Naive thymus-derived CD4-positive, alpha-beta T cell (primary cell): ENCODE data around the gene ETNK1. TPM values are rescaled to one million over a fixed set of nuclear protein-coding genes. Genes with fewer than 3 reads are reported as not detected.

Experiments used
- ATAC-seq: fragments of 150-1000 bp; cut with Tn5 transposase; 2 replicates; pipeline ENCODE4 v1.10.0; 2021; ENCODE audit warnings: mild to moderate bottlenecking, moderate library complexity
- CTCF ChIA-PET: fragments of 350-600 bp; sonication (Branson Sonifier 250); formaldehyde crosslinking; loops from one replicate; lab custom pipeline; 2021; ENCODE audit warnings: antibody characterized with exemption; lab: Charles Lee
- POLR2A ChIA-PET: fragments of 350-600 bp; sonication (Branson Sonifier 250); formaldehyde crosslinking; loops from one replicate; lab custom pipeline; 2021; ENCODE audit warnings: antibody characterized with exemption, inconsistent platforms; lab: Charles Lee
- DNase-seq, 9 donors: peaks; one replicate each; pipeline versions ENCODE4 v3.0.0 to v3.0.0-alpha.2; 2020 to 2022; ENCODE audit warnings: mixed read lengths in 1 of 9
- H3K27ac ChIP-seq: one replicate; pipeline ENCODE4 v1.7.0; 2013; ENCODE audit warnings: mild to moderate bottlenecking, low read depth, low read length, moderate library complexity
- H3K27me3 ChIP-seq, 2 donors: one replicate each; pipeline ENCODE4 v1.7.0; 2013; ENCODE audit warnings: low read length in 2 of 2, mild to moderate bottlenecking in 2 of 2, moderate library complexity in 2 of 2; ENCODE audit not compliant: control insufficient read depth in 2 of 2, insufficient read depth in 2 of 2
- H3K36me3 ChIP-seq, 3 experiments: 1 replicate in 2 of 3; 2 replicates in 1 of 3; pipeline ENCODE4 v1.7.0; 2013; ENCODE audit warnings: low read length in 3 of 3, mild to moderate bottlenecking in 3 of 3, moderate library complexity in 1 of 3; ENCODE audit not compliant: insufficient read depth in 3 of 3, control insufficient read depth in 2 of 3
- H3K4me1 ChIP-seq, 2 donors: one replicate each; pipeline ENCODE4 v1.7.0; 2013; ENCODE audit warnings: low read length in 2 of 2, mild to moderate bottlenecking in 2 of 2, moderate library complexity in 1 of 2; ENCODE audit not compliant: control insufficient read depth in 2 of 2, insufficient read depth in 2 of 2
- H3K4me3 ChIP-seq: 2 replicates; pipeline ENCODE4 v1.7.0; 2013; ENCODE audit warnings: mild to moderate bottlenecking, low read length
- H3K9me3 ChIP-seq, 3 experiments: 1 replicate in 2 of 3; 2 replicates in 1 of 3; pipeline ENCODE4 v1.7.0; 2013; ENCODE audit warnings: low read length in 3 of 3; ENCODE audit not compliant: control insufficient read depth in 2 of 3
- H3K27ac Mint-ChIP-seq, 9 donors: one replicate each; pipeline ENCODE4 v1.8.0; 2020 to 2022; ENCODE audit warnings: mixed read lengths in 9 of 9, mild to moderate bottlenecking in 8 of 9, moderate library complexity in 5 of 9, inconsistent platforms in 2 of 9
- H3K27me3 Mint-ChIP-seq, 5 donors: one replicate each; pipeline ENCODE4 v1.8.0; 2021 to 2022; ENCODE audit warnings: mixed read lengths in 5 of 5, mild to moderate bottlenecking in 1 of 5
- H3K36me3 Mint-ChIP-seq, 5 donors: one replicate each; pipeline ENCODE4 v1.8.0; 2020 to 2022; ENCODE audit warnings: mixed read lengths in 5 of 5, mild to moderate bottlenecking in 3 of 5, inconsistent platforms in 1 of 5
- H3K4me1 Mint-ChIP-seq, 7 donors: one replicate each; pipeline ENCODE4 v1.8.0; 2020 to 2022; ENCODE audit warnings: mixed read lengths in 7 of 7, mild to moderate bottlenecking in 3 of 7, inconsistent platforms in 1 of 7
- H3K4me3 Mint-ChIP-seq, 10 donors: one replicate each; pipeline ENCODE4 v1.8.0; 2020 to 2022; ENCODE audit warnings: mild to moderate bottlenecking in 10 of 10, mixed read lengths in 10 of 10, moderate library complexity in 6 of 10, inconsistent platforms in 2 of 10
- H3K9me3 Mint-ChIP-seq, 11 donors: one replicate each; pipeline ENCODE4 v1.8.0; 2020 to 2022; ENCODE audit warnings: mixed read lengths in 11 of 11, mild to moderate bottlenecking in 4 of 11, inconsistent platforms in 1 of 11, moderate library complexity in 1 of 11
- intact Hi-C, 2 donors: fragments of 100-400 bp; cut with micrococcal nuclease; formaldehyde crosslinking; loops; one replicate each; pipeline ENCODE4 v1.15.1; 2023
- polyA plus RNA-seq, 2 donors: library from polyadenylated mRNA; unstranded; fragments of 300-500 nt; fragmentation: Illumina TruSeq; gene quantifications; one replicate each; pipeline ENCODE4 v1.2.3, GENCODE V29; 2021
- total RNA-seq, 6 experiments: library from RNA in 5 of 6; stranded (reverse) in 5 of 6; gene quantifications; 1 replicate in 5 of 6; 2 replicates in 1 of 6; pipeline ENCODE4 v1.2.3 and lab custom pipeline; 2021 to 2026

ETNK1 gene, protein sequence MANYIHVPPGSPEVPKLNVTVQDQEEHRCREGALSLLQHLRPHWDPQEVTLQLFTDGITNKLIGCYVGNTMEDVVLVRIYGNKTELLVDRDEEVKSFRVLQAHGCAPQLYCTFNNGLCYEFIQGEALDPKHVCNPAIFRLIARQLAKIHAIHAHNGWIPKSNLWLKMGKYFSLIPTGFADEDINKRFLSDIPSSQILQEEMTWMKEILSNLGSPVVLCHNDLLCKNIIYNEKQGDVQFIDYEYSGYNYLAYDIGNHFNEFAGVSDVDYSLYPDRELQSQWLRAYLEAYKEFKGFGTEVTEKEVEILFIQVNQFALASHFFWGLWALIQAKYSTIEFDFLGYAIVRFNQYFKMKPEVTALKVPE
- total RNA-seq (10 to 100 TPM; 43.7 to 88.6 (median 77.9) TPM), polyA plus RNA-seq (10 to 100 TPM; 18.3 to 21.1 TPM), total RNA-seq (lab: John Stamatoyannopoulos, UW) (46.7 reads per million, percentile 69 among the genes with 10 or more reads in this experiment)

DNA sequence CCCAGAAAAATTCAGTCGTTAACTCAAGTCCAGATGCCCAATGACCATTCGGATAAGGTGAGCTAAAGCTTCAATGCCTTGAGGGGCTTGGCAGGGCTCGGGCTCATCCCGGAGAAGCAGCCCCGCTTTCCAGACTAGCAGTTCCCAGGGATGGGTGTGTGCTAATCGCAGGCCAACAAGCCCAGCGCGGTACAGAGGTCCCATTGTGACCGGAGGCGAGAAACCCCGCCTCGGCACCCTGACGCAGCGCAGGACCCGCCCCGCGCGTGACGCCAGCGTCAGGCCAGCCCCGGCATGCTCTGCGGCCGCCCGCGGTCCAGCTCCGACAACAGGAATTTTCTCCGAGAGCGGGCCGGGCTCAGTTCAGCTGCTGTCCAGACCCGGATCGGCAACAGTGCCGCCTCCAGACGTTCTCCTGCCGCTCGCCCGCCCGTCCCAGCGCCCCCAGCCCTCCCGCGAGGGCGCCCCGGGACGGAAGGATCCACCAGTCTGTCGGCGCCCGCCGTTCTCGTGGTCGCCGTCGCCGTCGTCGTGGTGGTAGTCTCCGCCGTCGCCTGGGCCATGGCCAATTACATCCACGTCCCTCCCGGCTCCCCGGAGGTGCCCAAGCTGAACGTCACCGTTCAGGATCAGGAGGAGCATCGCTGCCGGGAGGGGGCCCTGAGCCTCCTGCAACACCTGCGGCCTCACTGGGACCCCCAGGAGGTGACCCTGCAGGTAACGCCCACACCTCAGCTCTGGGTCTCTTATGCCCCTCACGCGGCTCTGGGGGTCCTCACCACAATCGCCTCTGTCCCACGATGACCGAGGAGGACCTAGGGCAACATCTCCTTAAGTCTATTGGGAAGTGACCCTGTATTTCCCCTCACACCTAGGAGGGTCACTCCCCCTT, at the start of gene ETNK1:
Gene ETNK1, plus strand, starts transcription at position 302 of the 892 bp plus-strand sequence. Its CDS starts 260 bp downstream, at position 562.
- DNase-seq (peak; percentile 72 to 88 (median 77)), ATAC-seq (peak; percentile 99)
- intact Hi-C loops = loop anchor here (1.0 to 10.0 kb wide), 12 partner anchors 7 to 1188 kb away; partner anchors contain the start of genes C2CD5 (in 2 of the 2), CMAS (in 2 of the 2), GOLT1B (in 2 of the 2) and LDHB (in 2 of the 2)
- Mint-ChIP-seq H3K4me1 (peaks cover 23 to 50% (median 45%) of the 10 kb centered on the region in 7 donors), H3K4me3 (peak within 1 kb of the TSS; percentile 85 to 100 (median 96)), H3K36me3 (peaks cover 0 to 9% (median 4%) of the 10 kb centered on the region in 5 donors), H3K27me3 (peaks cover 0 to 25% (median 9%) of the 10 kb centered on the region in 5 donors), H3K27ac (peak within 1 kb of the TSS; percentile 84 to 99 (median 97)), H3K9me3 (peaks cover 0 to 2% (median 0%) of the 10 kb centered on the region in 11 donors)
- peaks cover 17 to 20% of the 10 kb centered on the region in 2 donors for H3K4me1 ChIP-seq
- CTCF ChIA-PET = interaction anchor here (0.7 to 1.7 kb wide), 2 partner anchors 80 to 96 kb away, joined by 5 to 7 read pairs; partner anchors contain the start of gene C2CD5
- no peaks in the 10 kb centered on the region for H3K9me3 ChIP-seq
- H3K27me3 ChIP-seq = no peaks in the 10 kb centered on the region
- peak within 1 kb of the TSS; percentile 88 for H3K27ac ChIP-seq
- POLR2A ChIA-PET = interaction anchor here (0.6 to 2.2 kb wide), 6 partner anchors 23 to 1129 kb away, joined by 3 to 19 read pairs (median 4); partner anchors contain the start of genes C2CD5, CMAS and LDHB
- peak within 1 kb of the TSS; percentile 80 for H3K4me3 ChIP-seq
- H3K36me3 ChIP-seq = peaks cover 0 to 9% (median 0%) of the 10 kb centered on the region in 3 experiments

DNA sequence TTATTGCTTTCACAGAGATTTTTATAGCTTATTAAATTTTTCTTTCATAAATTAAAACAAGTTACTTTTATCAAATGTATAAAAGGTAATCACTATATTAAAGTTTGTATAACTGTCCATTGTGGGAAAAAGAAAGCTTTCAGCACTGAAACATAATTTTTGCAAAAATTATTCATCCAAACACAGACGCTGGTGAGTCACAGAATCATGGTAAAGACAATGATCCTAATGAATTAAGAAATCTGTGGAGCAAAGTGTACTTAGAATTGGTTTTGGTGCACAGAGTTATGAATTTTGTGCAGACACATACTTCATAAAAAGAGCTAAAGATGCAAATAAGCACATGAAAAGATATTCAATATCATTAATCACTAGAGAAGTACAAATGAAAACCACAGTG, 48.9 kb upstream of the ETNK1 start:
- peaks cover 0 to 2% (median 0%) of the 10 kb centered on the region in 5 donors for H3K27me3 Mint-ChIP-seq
- no peak overlapping the region for H3K4me3 Mint-ChIP-seq
- H3K9me3 Mint-ChIP-seq = no peaks in the 10 kb centered on the region
- ChIA-PET CTCF (no interaction called here), POLR2A (no interaction called here)
- H3K27ac Mint-ChIP-seq = no peak overlapping the region
- no peak overlapping the region for H3K27ac ChIP-seq
- no peaks in the 10 kb centered on the region for H3K36me3 ChIP-seq
- intact Hi-C loops = no loop called here
- no peaks in the 10 kb centered on the region for H3K36me3 Mint-ChIP-seq
- no peaks in the 10 kb centered on the region for H3K9me3 ChIP-seq
- H3K4me1 Mint-ChIP-seq = no peaks in the 10 kb centered on the region
- ATAC-seq (no peak), DNase-seq (no peak)
- no peak overlapping the region for H3K4me3 ChIP-seq
- H3K4me1 ChIP-seq = no peaks in the 10 kb centered on the region
- no peaks in the 10 kb centered on the region for H3K27me3 ChIP-seq

DNA sequence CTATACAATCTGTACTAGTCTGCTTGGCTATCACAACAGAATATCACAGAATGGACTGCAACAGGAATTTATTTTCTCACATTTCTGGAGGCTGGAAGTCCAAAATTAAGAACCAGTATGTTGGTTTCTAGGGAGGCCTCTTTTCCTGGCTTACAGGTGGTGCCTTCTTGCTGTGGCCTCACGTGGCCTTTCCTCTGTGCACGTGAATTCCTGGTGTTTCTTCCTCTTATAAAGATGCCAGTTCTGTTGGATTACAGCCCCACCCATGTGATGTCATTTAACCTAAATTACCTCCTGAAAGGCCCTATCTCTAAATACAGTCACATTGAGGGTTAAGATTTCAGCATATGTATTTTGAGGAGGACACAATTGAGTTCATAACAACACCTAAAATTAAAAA, 48.5 kb upstream of the ETNK1 start:
- Mint-ChIP-seq H3K9me3 (no peaks in the 10 kb centered on the region), H3K27me3 (peaks cover 0 to 2% (median 0%) of the 10 kb centered on the region in 5 donors), H3K36me3 (no peaks in the 10 kb centered on the region), H3K4me3 (no peak overlapping the region), H3K4me1 (no peaks in the 10 kb centered on the region), H3K27ac (no peak overlapping the region)
- POLR2A ChIA-PET = no interaction called here
- Histone ChIP-seq H3K36me3 (no peaks in the 10 kb centered on the region), H3K9me3 (no peaks in the 10 kb centered on the region), H3K27me3 (no peaks in the 10 kb centered on the region), H3K4me3 (no peak overlapping the region), H3K4me1 (no peaks in the 10 kb centered on the region), H3K27ac (no peak overlapping the region)
- ATAC-seq (no peak), DNase-seq (no peak)
- intact Hi-C loops = no loop called here
- CTCF ChIA-PET = no interaction called here

DNA sequence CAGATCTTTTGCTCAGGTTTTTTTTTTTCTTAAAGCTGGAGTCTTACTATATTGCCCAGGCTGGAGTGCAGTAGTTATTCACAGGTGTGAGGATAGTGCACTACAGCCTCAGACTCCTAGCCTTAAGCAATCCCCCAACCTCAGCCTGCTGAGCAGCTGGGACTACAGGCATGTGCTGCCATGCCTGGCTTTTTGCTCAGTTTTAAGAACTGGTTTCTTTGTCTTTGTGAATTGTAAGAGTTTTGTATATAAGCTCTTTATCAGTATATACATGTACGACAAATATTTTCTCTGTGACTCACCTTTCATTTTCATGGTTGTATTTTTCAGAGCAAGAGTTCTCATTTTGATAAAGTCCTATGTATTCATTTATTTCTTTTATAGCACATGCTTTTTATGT, 47.3 kb upstream of the ETNK1 start:
- no peaks in the 10 kb centered on the region for H3K9me3 ChIP-seq
- H3K4me3 Mint-ChIP-seq = no peak overlapping the region
- no peaks in the 10 kb centered on the region for H3K36me3 ChIP-seq
- H3K27me3 ChIP-seq = no peaks in the 10 kb centered on the region
- no peaks in the 10 kb centered on the region for H3K4me1 Mint-ChIP-seq
- intact Hi-C loops = no loop called here
- H3K4me3 ChIP-seq = no peak overlapping the region
- no peak overlapping the region for H3K27ac Mint-ChIP-seq
- H3K27ac ChIP-seq = no peak overlapping the region
- CTCF ChIA-PET = no interaction called here
- ATAC-seq (no peak), DNase-seq (no peak)
- peaks cover 0 to 2% (median 0%) of the 10 kb centered on the region in 5 donors for H3K27me3 Mint-ChIP-seq
- no peaks in the 10 kb centered on the region for H3K9me3 Mint-ChIP-seq
- H3K36me3 Mint-ChIP-seq = no peaks in the 10 kb centered on the region
- POLR2A ChIA-PET = no interaction called here
- H3K4me1 ChIP-seq = no peaks in the 10 kb centered on the region

DNA sequence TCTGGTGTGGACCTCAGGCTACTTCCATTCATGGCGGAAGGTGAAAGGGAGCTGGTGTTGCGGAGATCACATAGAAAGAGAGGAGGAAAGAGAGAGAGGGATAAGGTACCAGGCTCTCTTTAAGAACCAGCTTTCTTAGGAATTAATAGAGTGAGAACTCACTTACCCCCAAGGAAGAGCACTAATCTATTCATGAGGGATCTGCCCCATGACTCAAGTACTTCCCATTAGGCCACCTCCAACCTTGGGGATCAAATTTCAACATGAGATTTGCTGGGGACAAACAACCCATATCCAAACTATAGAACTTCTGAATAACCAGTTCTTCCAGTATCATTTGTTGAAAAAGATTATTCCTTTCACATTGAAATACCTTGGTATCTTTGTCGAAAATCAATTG, 46.6 kb upstream of the ETNK1 start:
- POLR2A ChIA-PET = no interaction called here
- DNase-seq = no peak

DNA sequence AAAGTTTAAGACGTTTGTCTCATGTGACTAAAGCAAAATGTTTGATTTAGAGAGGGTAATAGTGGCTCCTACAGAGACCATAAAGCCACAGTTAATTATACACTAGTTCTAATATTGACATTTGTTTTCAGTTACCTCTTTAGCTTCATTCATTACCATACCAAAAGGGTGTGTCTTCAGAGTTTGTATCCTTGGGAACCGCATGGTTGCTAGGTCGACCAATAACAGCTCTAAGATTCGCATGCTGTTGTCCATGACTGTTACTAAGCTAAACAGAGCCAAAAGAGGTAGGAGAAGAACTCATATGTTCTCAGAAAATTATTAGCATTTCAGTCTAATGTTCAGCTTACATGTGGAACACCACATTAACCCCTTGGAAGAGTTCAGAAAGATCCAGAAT, 36.2 kb upstream of the ETNK1 start:
- H3K27me3 ChIP-seq = no peaks in the 10 kb centered on the region
- no peak overlapping the region for H3K4me3 ChIP-seq
- no peak overlapping the region for H3K27ac Mint-ChIP-seq
- H3K4me3 Mint-ChIP-seq = no peak overlapping the region
- ChIA-PET CTCF (no interaction called here), POLR2A (no interaction called here)
- intact Hi-C loops = no loop called here
- H3K9me3 ChIP-seq = no peaks in the 10 kb centered on the region
- ATAC-seq = no peak
- H3K36me3 ChIP-seq = no peaks in the 10 kb centered on the region
- no peaks in the 10 kb centered on the region for H3K4me1 Mint-ChIP-seq
- peaks cover 0 to 2% (median 0%) of the 10 kb centered on the region in 11 donors for H3K9me3 Mint-ChIP-seq
- no peak for DNase-seq
- peaks cover 0 to 11% (median 6%) of the 10 kb centered on the region in 5 donors for H3K27me3 Mint-ChIP-seq
- no peak overlapping the region for H3K27ac ChIP-seq
- no peaks in the 10 kb centered on the region for H3K36me3 Mint-ChIP-seq
- H3K4me1 ChIP-seq = no peaks in the 10 kb centered on the region

More for the DNA sequence above, 46.6 kb upstream of the ETNK1 start:
- no peak overlapping the region for H3K4me3 ChIP-seq
- H3K4me3 Mint-ChIP-seq = no peak overlapping the region
- no peak overlapping the region for H3K27ac ChIP-seq
- H3K4me1 Mint-ChIP-seq = no peaks in the 10 kb centered on the region
- peaks cover 0 to 2% (median 0%) of the 10 kb centered on the region in 5 donors for H3K27me3 Mint-ChIP-seq
- H3K27ac Mint-ChIP-seq = no peak overlapping the region
- H3K9me3 Mint-ChIP-seq = no peaks in the 10 kb centered on the region
- no peaks in the 10 kb centered on the region for H3K36me3 Mint-ChIP-seq
- ATAC-seq = no peak
- intact Hi-C loops = no loop called here
- no peaks in the 10 kb centered on the region for H3K36me3 ChIP-seq
- H3K4me1 ChIP-seq = no peaks in the 10 kb centered on the region
- CTCF ChIA-PET = no interaction called here
- H3K27me3 ChIP-seq = no peaks in the 10 kb centered on the region
- H3K9me3 ChIP-seq = no peaks in the 10 kb centered on the region
